ENCODE results near the gene ACBD6.

The ACBD6 gene

GRCh38 chr1:180370188-180370587, 132.2 kb downstream of the ACBD6 start:
- no peaks in the 10 kb centered on the region for H3K9me3 ChIP-seq (ENCODE audit: control insufficient read depth, insufficient read depth, low read length)
- no peak overlapping the region for H3K9ac ChIP-seq (ENCODE audit: low read depth, low read length)
- no peak overlapping the region for H3K27ac ChIP-seq (ENCODE audit: low read depth, low read length)
- H3K27me3 ChIP-seq (ENCODE audit: control insufficient read depth, insufficient read depth, low read length), result no peaks in the 10 kb centered on the region
- peaks cover 28% of the 10 kb centered on the region for H3K4me1 ChIP-seq (ENCODE audit: control insufficient read depth, insufficient read depth, low read length)
- no peaks in the 10 kb centered on the region for H3K36me3 ChIP-seq (ENCODE audit: control insufficient read depth, insufficient read depth, low read length)
- no peak overlapping the region for H3K4me3 ChIP-seq (ENCODE audit: low read depth, low read length)

DNA sequence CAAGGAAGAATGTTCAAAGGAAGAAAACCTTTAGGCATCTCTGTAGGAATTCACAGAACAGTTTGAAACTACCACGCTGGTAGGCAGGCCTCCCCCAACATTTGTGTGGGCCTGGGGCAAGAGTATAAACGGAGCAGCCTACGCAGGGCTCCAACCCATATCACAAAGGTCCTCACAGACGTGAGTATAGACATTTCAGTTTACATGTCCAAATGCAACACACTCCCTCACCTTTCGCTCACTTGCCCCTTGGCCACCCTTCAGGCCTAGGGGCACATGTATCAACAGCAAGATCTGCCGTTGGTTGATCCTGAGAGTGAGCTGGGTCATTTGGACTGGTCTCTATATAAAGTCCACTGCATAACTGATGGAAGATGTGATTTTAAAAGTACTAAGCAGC, 133.3 kb downstream of the ACBD6 start:
- Histone ChIP-seq H3K4me1 (ENCODE audit: control insufficient read depth, insufficient read depth, low read length) (peaks cover 16% of the 10 kb centered on the region), H3K9me3 (ENCODE audit: control insufficient read depth, insufficient read depth, low read length) (no peaks in the 10 kb centered on the region), H3K36me3 (ENCODE audit: control insufficient read depth, insufficient read depth, low read length) (no peaks in the 10 kb centered on the region), H3K4me3 (ENCODE audit: low read depth, low read length) (no peak overlapping the region), H3K9ac (ENCODE audit: low read depth, low read length) (no peak overlapping the region), H3K27ac (ENCODE audit: low read depth, low read length) (no peak overlapping the region), H3K27me3 (ENCODE audit: control insufficient read depth, insufficient read depth, low read length) (no peaks in the 10 kb centered on the region)

DNA sequence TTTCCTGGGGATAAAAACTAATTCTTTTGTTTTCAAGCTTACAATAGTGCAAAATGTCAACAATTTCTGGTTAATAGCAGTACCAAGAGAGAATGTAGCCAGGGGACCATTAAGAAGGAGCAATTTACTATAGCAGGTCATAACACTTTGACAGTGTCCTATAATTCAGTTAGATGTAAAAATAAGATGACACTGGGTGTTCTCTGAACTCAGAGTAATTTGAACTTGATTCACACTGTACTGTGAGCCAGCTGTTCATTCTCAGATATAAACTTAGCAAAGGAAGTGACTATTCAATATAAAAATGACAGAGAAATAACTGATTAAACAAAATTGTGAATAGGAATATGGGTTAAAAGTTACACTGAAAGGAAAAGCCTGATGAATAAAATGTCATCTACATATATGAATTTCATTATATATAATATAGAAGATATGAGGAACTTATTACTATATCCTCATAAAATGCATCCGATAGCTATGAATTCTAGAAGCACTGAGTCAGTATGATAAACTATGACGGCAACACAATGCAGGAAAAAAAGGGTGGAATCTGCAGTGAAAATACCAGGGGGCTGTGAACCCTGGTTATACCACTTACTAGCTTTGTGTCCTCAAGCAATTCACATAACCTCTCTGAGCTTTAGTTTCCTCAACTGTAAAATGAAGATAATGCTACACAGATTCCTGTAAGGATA, 135.9 kb downstream of the ACBD6 start:
- no peaks in the 10 kb centered on the region for H3K36me3 ChIP-seq (ENCODE audit: control insufficient read depth, insufficient read depth, low read length)
- no peaks in the 10 kb centered on the region for H3K9me3 ChIP-seq (ENCODE audit: control insufficient read depth, insufficient read depth, low read length)
- no peak overlapping the region for H3K4me3 ChIP-seq (ENCODE audit: low read depth, low read length)
- H3K27me3 ChIP-seq (ENCODE audit: control insufficient read depth, insufficient read depth, low read length), result no peaks in the 10 kb centered on the region
- peaks cover 25% of the 10 kb centered on the region for H3K4me1 ChIP-seq (ENCODE audit: control insufficient read depth, insufficient read depth, low read length)
- no peak overlapping the region for H3K27ac ChIP-seq (ENCODE audit: low read depth, low read length)
- H3K9ac ChIP-seq (ENCODE audit: low read depth, low read length), result no peak overlapping the region

- Histone ChIP-seq H3K27ac (ENCODE audit: low read depth, low read length) (no peak overlapping the region), H3K27me3 (ENCODE audit: control insufficient read depth, insufficient read depth, low read length) (no peaks in the 10 kb centered on the region), H3K9ac (ENCODE audit: low read depth, low read length) (no peak overlapping the region), H3K4me3 (ENCODE audit: low read depth, low read length) (no peak overlapping the region), H3K9me3 (ENCODE audit: control insufficient read depth, insufficient read depth, low read length) (no peaks in the 10 kb centered on the region), H3K36me3 (ENCODE audit: control insufficient read depth, insufficient read depth, low read length) (no peaks in the 10 kb centered on the region), H3K4me1 (ENCODE audit: control insufficient read depth, insufficient read depth, low read length) (peaks cover 22% of the 10 kb centered on the region)
Observed at GRCh38 chr1:180365039-180365438, 137.3 kb downstream of the ACBD6 start.

DNA sequence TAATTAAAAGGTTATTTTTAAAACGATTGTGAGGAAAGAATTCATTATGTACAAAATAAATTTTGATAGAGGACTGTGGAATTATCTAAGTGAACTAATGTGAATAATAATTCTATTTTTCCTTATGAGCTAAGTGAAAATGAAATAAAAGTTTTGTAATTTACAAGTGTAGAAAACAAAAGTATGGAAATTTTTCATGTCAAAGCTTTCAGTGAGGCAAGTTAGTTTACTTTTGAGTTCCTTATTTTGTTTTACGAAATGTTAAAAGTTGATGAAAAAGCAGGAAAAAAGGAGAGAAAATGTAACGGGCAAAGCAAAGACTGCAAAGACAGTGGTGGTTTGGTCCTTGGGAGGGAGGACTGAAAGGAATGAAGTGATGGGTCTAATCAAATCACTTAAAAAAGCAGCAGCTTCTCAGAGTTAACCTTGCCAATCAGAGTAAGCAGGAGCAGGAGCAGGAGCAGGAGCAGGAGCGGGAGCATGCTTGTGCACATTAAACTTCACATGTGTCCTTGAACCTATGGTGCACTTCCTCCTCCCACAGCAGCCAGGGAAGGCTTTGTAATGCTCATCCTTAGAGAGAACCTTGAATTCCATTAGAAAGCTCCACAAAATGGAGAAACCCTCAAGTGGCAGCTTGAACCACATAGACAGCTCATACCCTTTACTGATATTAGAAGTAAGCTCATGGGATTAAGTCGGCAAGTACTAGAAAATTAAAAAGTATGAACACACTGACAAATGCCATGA, 139.0 kb downstream of the ACBD6 start:
- Histone ChIP-seq H3K4me1 (ENCODE audit: control insufficient read depth, insufficient read depth, low read length) (peaks cover 23% of the 10 kb centered on the region), H3K27me3 (ENCODE audit: control insufficient read depth, insufficient read depth, low read length) (no peaks in the 10 kb centered on the region), H3K36me3 (ENCODE audit: control insufficient read depth, insufficient read depth, low read length) (no peaks in the 10 kb centered on the region), H3K9me3 (ENCODE audit: control insufficient read depth, insufficient read depth, low read length) (no peaks in the 10 kb centered on the region), H3K9ac (ENCODE audit: low read depth, low read length) (no peak overlapping the region), H3K4me3 (ENCODE audit: low read depth, low read length) (no peak overlapping the region), H3K27ac (ENCODE audit: low read depth, low read length) (no peak overlapping the region)

DNA sequence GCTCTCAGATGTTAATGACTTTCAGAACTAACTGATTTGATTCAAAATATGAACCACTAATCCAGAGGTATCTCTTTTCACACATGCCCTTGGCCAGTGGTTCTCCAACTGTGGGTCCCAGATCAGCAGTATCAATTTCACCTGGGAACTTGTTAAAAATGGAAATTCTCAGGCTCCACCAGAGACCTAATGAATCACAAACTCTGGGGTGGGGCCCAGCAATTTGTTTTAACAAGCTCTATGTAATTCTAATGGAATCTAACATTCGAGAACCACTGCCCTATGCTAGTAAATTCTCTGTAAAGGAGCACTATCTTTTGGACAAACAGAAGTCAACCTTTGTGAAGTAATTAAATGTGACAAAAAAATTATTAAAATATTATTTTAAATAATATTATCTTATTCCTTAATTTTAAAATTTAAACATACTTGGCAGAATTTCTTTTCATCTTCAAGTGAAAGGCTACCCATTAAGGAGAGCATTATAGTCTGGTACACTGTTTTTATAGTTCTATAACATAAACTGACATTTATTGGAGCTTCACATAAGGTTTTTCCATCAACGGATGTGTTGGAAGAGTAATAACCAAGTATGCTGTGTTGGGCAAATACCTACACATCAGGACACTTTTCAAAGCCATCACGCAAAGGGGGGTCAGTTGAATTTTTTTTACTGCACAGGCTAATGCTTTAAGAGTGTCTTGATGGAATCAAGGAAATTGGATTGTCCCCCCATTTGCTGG, 141.9 kb downstream of the ACBD6 start:
- Histone ChIP-seq H3K9ac (ENCODE audit: low read depth, low read length) (no peak overlapping the region), H3K9me3 (ENCODE audit: control insufficient read depth, insufficient read depth, low read length) (no peaks in the 10 kb centered on the region), H3K36me3 (ENCODE audit: control insufficient read depth, insufficient read depth, low read length) (no peaks in the 10 kb centered on the region), H3K4me1 (ENCODE audit: control insufficient read depth, insufficient read depth, low read length) (peaks cover 23% of the 10 kb centered on the region), H3K4me3 (ENCODE audit: low read depth, low read length) (no peak overlapping the region), H3K27ac (ENCODE audit: low read depth, low read length) (no peak overlapping the region), H3K27me3 (ENCODE audit: control insufficient read depth, insufficient read depth, low read length) (no peaks in the 10 kb centered on the region)

DNA sequence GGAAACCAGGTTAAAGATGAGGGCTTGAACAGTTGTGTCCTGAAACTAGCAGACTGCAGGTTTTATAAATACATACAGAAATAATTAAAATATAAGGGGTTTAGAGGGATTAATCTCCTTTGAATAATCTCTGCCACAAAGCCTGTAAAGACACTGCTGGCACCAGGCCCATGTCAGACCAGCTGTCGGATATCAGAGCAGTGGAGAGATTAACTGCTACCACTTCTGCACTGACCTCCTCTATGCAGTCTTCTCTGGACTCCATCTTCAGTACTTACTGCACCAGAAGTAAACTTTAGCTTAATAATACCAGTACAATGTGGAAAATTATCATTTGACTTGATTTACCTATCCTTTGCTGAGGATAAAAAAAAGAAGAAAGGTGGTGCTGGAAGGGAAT, 143.7 kb downstream of the ACBD6 start:
- Histone ChIP-seq H3K9me3 (ENCODE audit: control insufficient read depth, insufficient read depth, low read length) (no peaks in the 10 kb centered on the region), H3K27me3 (ENCODE audit: control insufficient read depth, insufficient read depth, low read length) (no peaks in the 10 kb centered on the region), H3K4me1 (ENCODE audit: control insufficient read depth, insufficient read depth, low read length) (peaks cover 34% of the 10 kb centered on the region), H3K4me3 (ENCODE audit: low read depth, low read length) (no peak overlapping the region), H3K27ac (ENCODE audit: low read depth, low read length) (no peak overlapping the region), H3K36me3 (ENCODE audit: control insufficient read depth, insufficient read depth, low read length) (no peaks in the 10 kb centered on the region), H3K9ac (ENCODE audit: low read depth, low read length) (no peak overlapping the region)

DNA sequence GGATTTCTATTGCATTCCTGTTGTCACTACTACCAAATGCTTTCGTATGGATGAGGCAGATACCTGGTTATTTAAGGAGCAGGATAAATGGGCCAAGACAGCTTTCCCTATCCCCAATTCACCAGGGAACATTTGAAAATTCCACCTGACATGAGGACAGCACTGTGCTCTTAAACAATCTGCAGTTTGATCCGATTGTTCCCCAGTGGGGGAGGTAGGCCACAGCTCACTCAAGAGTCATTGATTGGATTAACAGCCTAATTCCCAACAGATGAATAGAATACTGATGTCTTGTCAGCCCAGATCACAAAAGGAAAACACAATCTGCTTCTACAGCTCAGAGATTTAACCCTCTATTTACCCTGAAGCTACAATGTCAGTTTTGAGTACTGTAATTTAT, 148.4 kb downstream of the ACBD6 start:
- H3K27ac ChIP-seq (ENCODE audit: low read depth, low read length), result peak overlapping the region; percentile 52
- no peaks in the 10 kb centered on the region for H3K36me3 ChIP-seq (ENCODE audit: control insufficient read depth, insufficient read depth, low read length)
- no peak overlapping the region for H3K4me3 ChIP-seq (ENCODE audit: low read depth, low read length)
- H3K27me3 ChIP-seq (ENCODE audit: control insufficient read depth, insufficient read depth, low read length), result no peaks in the 10 kb centered on the region
- peaks cover 14% of the 10 kb centered on the region for H3K4me1 ChIP-seq (ENCODE audit: control insufficient read depth, insufficient read depth, low read length)
- no peaks in the 10 kb centered on the region for H3K9me3 ChIP-seq (ENCODE audit: control insufficient read depth, insufficient read depth, low read length)
- H3K9ac ChIP-seq (ENCODE audit: low read depth, low read length), result no peak overlapping the region

GRCh38 chr1:180352588-180352987, 149.8 kb downstream of the ACBD6 start:
- H3K27me3 ChIP-seq (ENCODE audit: control insufficient read depth, insufficient read depth, low read length), result no peaks in the 10 kb centered on the region

GRCh38 chr1:180352021-180352420, 150.4 kb downstream of the ACBD6 start:
- Histone ChIP-seq H3K9ac (ENCODE audit: low read depth, low read length) (no peak overlapping the region), H3K27me3 (ENCODE audit: control insufficient read depth, insufficient read depth, low read length) (no peaks in the 10 kb centered on the region), H3K9me3 (ENCODE audit: control insufficient read depth, insufficient read depth, low read length) (no peaks in the 10 kb centered on the region), H3K4me3 (ENCODE audit: low read depth, low read length) (no peak overlapping the region), H3K27ac (ENCODE audit: low read depth, low read length) (no peak overlapping the region), H3K36me3 (ENCODE audit: control insufficient read depth, insufficient read depth, low read length) (no peaks in the 10 kb centered on the region), H3K4me1 (ENCODE audit: control insufficient read depth, insufficient read depth, low read length) (peaks cover 14% of the 10 kb centered on the region)

More at GRCh38 chr1:180352588-180352987, 149.8 kb downstream of the ACBD6 start:
- Histone ChIP-seq H3K4me3 (ENCODE audit: low read depth, low read length) (no peak overlapping the region), H3K9me3 (ENCODE audit: control insufficient read depth, insufficient read depth, low read length) (no peaks in the 10 kb centered on the region), H3K36me3 (ENCODE audit: control insufficient read depth, insufficient read depth, low read length) (no peaks in the 10 kb centered on the region), H3K4me1 (ENCODE audit: control insufficient read depth, insufficient read depth, low read length) (peaks cover 14% of the 10 kb centered on the region), H3K27ac (ENCODE audit: low read depth, low read length) (no peak overlapping the region), H3K9ac (ENCODE audit: low read depth, low read length) (no peak overlapping the region)

DNA sequence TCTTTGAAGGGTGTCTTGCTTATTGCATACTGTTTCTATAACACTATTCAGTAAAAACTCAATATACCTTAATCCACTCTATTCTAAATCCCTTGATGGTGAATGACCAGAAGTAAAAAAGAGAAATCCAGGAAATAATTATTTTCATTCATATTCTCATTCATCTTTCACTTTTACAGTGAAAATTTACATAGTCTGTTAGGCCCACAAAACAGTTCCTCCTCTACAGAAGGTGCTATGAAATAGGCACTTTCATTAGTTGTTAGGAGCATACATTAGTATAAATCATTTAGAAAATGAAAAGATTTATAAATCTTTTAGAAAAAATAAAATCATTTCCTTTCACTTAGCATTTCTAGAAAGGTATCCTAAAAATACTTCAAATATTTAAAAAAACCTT, 157.2 kb downstream of the ACBD6 start:
- Histone ChIP-seq H3K9me3 (ENCODE audit: control insufficient read depth, insufficient read depth, low read length) (no peaks in the 10 kb centered on the region), H3K27me3 (ENCODE audit: control insufficient read depth, insufficient read depth, low read length) (no peaks in the 10 kb centered on the region), H3K4me3 (ENCODE audit: low read depth, low read length) (no peak overlapping the region), H3K27ac (ENCODE audit: low read depth, low read length) (no peak overlapping the region), H3K36me3 (ENCODE audit: control insufficient read depth, insufficient read depth, low read length) (no peaks in the 10 kb centered on the region), H3K4me1 (ENCODE audit: control insufficient read depth, insufficient read depth, low read length) (no peaks in the 10 kb centered on the region), H3K9ac (ENCODE audit: low read depth, low read length) (no peak overlapping the region)

All from HUES48 (cell line).